GM18873 (cell line): Measurements from ENCODE around the gene CNKSR1.

Source experiments
- ATAC-seq: cut with Tn5 transposase; IDR thresholded peaks from one replicate; pipeline ENCODE4 v1.9.1; 2021; ENCODE audit warnings: mild to moderate bottlenecking, moderate library complexity, moderate number of reproducible peaks; ENCODE audit not compliant: unreplicated experiment, low FRiP score

CNKSR1 gene

GRCh38 chr1:26182383-26182696 lies 5.0 kb downstream of the CNKSR1 start:
- no peak for ATAC-seq

DNA sequence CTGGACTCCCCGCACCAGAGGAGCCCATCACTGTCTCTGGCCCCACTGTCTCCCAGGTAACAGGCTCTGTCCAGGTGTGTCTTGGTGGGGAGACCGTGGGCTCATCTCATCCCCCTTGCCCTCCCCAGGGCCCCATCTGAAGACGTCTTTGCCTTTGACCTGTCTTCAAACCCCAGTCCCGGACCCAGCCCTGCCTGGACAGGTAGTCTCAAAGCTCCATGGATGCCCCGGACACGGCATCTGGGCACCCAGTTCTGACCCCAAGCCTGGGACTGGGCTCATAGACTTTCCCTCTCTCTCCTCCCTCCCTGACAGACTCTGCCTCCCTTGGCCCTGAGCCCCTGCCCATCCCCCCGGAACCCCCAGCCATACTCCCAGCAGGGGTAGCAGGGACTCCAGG lies 6.8 kb downstream of the CNKSR1 start:
- ATAC-seq = no peak

DNA sequence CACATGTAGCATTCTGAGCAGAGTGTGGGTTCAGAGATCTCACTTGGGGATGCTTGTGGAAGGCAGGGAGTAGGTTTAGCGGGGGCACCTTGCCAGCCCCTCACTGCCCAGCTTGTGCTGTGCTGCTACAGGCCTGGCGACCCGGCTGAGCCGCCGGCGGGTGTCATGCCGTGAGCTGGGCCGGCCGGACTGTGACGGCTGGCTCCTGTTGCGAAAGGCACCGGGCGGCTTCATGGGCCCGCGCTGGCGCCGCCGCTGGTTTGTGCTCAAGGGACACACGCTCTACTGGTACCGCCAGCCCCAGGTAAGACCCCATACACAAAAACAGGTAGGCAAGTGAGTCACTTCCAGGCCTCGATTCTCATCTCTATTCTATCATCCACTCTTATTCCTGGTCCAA lies 7.6 kb downstream of the CNKSR1 start:
- ATAC-seq = no peak

DNA sequence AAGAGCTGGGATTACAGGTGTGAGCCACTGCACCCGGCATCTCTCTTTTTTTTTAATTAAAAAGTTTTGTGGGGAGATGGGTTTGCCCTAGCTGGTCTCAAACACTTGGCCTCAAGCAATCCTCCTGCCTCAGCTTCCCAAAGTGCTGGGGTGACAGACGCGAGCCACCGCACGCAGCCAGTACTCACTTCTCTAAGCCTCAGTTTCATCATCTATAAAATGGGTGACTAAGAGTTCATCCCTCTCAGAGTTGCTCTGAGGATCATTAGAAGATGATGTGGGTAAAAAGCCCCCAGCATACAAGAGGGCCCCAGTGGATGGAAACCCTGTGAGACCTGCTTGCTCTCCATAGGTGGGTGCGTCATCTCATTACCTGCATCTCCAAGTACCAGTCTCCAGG lies 10.6 kb downstream of the CNKSR1 start:
- no peak for ATAC-seq

GRCh38 chr1:26188477-26188876 lies 11.2 kb downstream of the CNKSR1 start:
- ATAC-seq = no peak

- no peak for ATAC-seq
Measured at GRCh38 chr1:26189331-26189730, 12.0 kb downstream of the CNKSR1 start.

DNA sequence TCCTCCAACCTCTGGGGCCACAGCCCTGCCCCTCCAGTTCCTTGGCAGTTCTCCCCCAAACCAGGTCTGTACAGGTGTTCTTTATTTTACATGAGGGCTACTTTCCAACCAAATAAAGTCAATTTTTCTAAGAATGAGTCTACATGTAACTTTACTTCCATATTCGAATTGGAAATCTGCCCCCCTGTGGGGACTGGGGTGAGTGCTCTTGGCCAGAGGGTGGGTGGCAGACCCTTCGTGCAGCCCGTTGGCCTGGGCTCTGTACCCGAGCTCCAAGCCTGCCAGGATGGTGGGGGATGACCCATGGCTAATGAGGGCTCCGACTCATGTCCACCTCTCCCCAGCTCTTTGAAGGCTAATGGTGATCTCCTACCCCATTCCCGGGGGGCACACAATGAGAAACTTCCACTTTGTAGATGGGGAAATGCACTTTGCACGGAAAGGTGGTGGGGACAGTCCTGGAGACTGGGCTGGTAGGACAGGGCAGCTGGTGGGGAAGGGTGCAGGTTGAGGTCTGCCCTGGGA lies 12.5 kb downstream of the CNKSR1 start:
- no peak for ATAC-seq

DNA sequence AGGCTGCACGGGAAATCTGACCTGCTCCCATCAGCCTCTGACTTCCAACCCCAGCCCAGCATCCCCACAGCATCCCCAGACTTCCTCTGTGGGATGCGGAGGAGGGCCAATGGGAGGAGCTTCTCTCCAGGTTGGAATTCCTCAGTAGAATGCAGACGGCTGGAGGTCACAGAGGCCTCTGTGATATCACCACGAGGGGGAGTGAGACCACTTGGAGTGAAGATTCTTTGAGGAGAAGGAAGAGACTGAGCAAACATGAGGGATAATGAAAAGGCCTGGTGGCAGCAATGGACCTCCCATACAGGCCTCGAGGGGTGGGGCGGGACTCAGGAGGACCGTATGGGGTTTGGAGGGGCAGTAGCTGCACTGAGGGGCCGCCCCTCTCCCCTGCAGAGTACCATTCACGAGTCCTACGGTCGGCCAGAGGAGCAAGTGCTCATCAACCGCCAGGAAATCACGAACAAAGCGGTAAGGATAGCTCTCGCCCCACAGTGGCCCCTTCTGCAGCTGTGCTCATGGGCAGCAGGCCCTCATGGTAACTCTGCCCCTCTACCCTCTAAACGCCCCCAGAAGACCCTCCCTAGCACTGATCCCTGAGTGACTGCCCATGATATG lies 13.2 kb downstream of the CNKSR1 start, which contains the start of gene CATSPER4:
CATSPER4 (plus strand) TSS at position 230 of the 615 bp plus-strand sequence; CDS start at position 256, 26 bp downstream.
- no peak for ATAC-seq

- ATAC-seq = no peak
Measured at GRCh38 chr1:26191739-26192138, 14.4 kb downstream of the CNKSR1 start.

GRCh38 chr1:26195805-26196204 lies 18.5 kb downstream of the CNKSR1 start:
- ATAC-seq = no peak

- no peak for ATAC-seq
Measured at GRCh38 chr1:26197301-26197700, 20.0 kb downstream of the CNKSR1 start.

GRCh38 chr1:26197813-26198212 lies 20.5 kb downstream of the CNKSR1 start:
- no peak for ATAC-seq

GRCh38 chr1:26200413-26200812 lies 23.1 kb downstream of the CNKSR1 start:
- ATAC-seq = no peak

DNA sequence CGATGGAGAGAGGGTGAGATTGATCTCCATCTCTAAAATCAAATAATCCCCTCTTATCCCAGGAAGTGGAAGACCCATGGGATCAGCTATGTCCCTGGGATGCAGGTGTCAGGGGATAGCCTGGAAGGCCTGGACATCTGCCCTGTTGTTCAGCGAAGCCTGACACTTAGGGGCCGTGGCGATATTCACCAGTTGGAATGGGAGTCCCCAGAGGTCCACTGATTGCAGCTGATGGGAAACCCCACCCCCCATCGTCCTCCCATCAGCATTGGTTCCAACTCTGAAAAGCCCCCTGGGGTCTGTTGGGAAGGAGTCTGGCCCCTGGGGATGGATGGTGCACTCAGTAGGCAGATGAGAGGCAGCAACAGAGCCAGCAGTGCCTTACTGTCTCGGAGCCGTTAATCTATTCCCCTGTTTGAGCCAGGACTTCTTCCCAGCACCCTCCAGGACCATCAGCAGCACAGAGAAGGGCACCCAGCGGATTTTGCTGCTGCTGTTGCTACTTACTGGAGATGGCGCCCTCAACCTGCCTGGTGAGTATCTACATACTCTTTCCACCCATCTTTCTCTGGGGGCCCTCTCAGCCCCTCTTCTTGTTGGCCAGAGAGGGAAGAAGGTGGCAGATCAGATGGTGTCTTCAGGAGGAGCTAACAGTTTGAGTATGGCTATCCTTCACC lies 26.5 kb downstream of the CNKSR1 start:
- no peak for ATAC-seq

- no peak for ATAC-seq
Measured at GRCh38 chr1:26210147-26210870, 33.0 kb downstream of the CNKSR1 start.

- no peak for ATAC-seq
Measured at GRCh38 chr1:26212726-26213125, 35.4 kb downstream of the CNKSR1 start.

DNA sequence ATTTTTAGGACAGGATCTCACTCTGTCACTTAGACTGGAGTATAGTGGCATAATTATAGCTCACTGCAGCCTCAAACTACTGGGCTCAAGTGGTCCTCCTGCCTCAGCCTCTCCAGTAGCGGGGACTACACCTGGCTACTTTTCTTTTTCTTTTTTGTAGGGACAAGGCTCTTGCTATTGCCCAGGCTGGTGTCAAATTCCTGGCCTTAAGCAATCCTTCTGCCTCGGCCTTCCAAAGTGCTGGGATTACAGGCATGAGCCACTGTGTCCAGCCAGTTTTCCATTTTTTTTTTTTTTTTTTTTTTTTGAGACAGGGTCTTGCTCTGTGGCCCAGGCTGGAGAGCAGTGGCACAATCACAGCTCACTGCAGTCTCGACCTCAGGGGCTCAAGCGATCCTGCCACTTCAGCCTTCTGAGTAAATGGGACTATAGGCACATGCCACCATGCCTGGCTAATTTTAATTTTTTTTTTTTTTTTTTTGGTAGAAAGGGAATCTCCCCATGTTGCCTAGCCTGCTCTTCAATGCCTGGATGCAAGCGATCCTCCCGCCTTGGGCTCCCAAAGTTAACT lies 36.1 kb downstream of the CNKSR1 start:
- no peak for ATAC-seq

- no peak for ATAC-seq
Measured at GRCh38 chr1:26215246-26215645, 38.0 kb downstream of the CNKSR1 start.

GRCh38 chr1:26218906-26219494 lies 41.7 kb downstream of the CNKSR1 start:
- no peak for ATAC-seq

DNA sequence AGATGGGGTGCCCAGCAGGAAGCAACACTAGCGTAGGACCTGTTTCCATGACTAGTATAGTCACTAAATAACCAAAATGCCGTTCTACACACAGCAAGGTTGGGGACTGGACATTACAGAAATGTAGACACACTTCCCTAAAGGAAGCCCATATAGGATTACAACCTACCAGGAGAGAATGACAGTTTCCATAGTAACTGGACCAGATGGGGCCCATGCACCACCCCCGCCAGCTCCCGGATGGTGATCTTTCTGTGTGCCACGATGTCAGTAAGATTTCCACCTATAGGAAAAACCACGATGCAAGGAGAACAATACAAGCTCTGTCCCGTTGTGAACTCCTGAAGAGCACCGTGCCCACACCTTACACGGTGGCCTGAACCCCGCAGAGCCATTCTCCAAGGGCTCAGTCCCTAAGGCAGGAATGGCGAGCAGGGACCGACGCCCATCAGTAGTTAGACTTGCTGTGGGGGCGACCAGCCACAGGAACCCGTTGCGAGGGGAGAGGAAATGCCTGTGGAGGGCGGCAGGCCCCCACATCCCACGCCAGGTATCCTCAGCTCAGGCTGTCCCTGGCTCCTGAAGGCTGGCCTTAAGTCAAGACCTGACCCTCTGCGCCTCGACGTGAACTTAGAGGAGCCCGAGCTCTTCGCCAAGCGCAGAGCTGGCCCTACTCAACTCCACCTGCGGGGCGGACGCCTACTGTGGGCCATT lies 43.1 kb downstream of the CNKSR1 start:
- no peak for ATAC-seq
